HG03432 (cell line): ENCODE data around the gene ZNF860.
A peak's percentile ranks its signal among the peaks of the same experiment; 100 is the strongest.
"Not testable (repeated sequence)": the region's sequence is repeated elsewhere in the genome, so short reads cannot be mapped to it uniquely, and the experiment has no call there.

Source experiments
- ATAC-seq: cut with Tn5 transposase; IDR thresholded peaks from one replicate; pipeline ENCODE4 v1.9.1; 2021; ENCODE audit warnings: mild to moderate bottlenecking, moderate library complexity; ENCODE audit not compliant: unreplicated experiment

Gene ZNF860

DNA sequence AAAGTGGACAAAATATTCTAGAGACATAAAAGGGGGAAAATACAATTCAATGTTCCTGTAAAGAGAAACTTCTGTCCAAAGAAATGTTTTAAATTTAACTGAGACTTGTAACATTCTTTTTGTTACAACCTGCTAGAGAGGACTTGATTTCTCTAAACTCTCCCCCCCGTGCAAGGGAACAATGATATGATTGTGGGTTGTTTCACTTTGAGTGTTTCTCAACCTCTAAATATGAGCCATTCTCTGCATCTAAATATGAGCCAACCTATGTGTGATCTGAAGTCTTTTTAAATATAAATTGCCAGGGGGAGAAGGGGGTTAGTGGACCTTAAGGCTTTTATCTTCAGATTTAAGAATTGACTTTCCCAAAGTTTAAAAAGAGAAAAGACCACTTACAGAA, 14.6 kb downstream of the ZNF860 start:
- peak; percentile 42 for ATAC-seq

DNA sequence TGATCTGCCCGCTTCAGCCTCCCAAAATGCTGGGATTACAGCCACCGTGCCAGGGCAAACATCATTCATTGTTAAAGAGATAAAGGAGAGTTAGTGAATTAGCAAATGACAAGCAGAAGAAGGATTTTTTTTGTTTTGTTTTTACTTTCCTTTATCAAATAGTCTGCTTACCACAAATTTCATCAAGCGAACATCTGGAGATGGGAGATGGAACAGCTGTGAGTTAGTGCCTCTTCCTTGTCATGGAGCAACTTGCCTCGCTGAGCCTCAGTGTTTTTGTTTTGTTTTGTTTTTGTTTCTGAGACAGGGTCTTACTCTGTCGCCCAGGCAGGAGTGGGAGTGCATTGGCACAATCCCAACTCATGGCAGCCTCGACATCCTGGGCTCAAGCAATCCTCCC, 15.9 kb downstream of the ZNF860 start:
- ATAC-seq: no peak

DNA sequence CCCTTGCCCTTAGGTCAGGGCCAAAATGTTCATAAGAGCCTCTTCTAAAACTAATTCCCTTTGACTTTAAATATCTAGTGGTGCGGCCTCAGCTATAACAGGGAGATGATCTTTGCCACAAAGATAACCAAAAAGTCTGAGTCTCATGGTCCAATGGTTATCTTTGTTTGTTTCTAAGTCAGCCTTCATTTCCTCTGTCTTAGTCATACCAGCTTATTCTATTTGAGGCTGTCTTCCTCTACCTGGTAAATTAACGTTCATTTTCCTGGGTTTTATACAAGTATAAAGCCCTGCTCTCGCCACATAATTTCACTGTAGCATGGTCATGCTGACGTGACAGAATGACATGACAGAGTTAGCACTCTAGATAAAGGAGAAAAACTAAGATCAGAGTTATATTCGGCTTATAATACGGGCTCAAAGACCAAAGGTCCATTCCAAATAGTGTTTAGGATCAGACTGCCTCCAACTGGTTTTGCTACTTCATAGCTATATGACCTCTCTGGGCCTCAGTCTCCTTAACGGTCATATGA, 18.4 kb downstream of the ZNF860 start:
- ATAC-seq: peak; percentile 81

DNA sequence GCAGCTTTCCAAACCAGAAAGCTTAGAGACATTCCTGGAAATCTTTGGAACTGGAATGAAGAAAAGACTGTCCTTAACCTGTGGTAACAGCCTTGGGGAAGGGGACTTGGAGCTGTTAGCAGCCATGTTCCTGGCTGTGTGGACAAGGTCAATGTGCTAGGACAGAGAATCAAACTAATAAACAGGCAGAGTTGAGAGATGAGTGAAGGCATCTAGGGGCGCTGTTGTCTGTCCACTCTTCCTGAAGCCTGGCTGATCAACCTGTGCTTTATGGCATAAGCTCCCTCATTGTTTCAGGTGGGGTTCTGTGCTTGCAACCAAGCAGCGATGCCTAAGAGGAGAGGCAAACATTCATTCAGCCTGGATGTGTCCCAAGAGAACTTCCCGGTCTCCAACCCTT, 19.3 kb downstream of the ZNF860 start:
- ATAC-seq: no peak

DNA sequence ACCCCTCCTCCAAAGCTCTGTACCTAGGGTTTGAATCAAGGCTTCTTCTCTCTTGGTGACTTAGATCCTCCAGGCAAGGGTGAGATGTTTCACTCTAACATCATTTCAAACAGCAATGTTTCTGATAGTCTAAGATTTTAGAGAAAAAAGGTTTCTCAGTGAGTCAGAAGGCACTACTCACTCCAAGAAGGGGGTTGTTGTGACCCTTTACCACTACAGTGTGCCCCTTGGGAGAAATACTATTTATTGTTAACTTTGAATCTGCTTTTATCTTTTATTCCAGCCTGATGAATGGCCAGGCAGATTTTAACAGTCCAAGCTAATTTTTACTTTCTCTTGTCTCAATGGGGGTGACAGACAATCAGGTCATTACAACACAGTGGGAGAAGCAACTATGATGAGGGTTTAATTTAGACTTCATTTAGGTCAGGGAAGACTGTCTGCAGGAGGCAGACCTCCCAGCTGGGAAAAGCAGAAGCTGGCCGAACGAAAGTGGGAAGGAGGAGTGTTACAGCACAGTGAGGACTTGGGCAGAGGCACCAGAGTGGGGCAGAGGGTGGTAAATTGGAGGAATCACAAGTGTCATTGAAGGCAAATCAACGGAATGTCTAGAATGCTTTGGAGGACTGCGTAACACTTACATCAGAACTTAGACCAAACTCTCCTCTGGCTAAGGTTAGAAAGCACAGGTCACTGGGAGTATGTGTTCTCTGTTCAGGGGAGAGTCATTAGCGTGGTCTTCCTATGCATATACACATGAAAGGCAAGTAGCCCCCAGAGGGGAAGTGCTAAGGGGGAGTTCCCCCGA, 21.2 kb downstream of the ZNF860 start:
- no peak for ATAC-seq

DNA sequence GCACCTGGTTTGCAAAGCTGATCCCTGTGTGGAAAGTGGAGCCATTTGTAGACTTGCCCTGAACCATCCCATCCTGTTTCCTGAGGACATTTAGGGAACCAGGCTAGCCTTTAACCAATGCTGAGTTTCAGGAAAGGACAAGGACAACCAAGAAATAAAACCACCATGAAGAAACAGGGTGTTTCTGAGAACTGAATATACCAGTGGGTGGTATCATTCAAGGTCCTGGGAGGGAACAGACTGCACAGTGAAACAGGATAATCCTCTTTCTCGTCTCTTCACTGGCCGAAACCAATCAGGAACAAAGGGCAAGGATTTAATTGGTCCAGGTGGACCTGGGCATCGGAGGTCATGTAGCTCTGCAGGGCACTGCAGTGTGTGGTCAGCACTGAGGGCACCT, 21.8 kb downstream of the ZNF860 start:
- ATAC-seq: no peak

DNA sequence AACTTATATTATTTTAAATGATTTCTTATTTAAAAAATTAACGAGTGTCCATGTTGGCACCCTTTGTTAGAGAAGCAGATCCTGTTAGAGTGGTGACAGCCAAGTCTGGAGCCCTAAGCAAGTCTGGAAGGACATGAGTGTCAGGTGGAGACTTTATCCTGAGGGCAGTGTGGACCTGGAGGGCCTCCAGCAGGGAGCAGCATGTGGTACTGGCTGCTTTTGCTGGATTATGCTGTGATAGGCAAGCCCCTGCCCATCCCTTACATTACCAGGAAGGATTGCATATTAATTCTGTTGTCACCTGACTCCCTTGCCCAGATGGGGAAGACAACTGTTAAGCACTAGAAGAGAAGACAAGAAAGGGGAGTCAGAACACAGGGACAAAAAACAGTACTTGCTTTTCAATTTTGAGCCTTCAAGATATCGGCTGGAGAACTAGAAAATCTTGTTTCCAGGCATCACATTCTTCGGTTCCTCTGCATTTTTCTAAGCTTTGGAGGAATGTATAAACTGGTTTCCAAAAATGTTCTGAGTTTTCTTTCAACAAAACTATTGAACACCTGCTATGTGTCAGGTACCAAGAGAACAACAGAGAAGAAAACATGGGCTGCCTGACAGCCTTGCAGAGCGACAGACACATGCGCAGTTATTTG, 22.7 kb downstream of the ZNF860 start:
- ATAC-seq: no peak

DNA sequence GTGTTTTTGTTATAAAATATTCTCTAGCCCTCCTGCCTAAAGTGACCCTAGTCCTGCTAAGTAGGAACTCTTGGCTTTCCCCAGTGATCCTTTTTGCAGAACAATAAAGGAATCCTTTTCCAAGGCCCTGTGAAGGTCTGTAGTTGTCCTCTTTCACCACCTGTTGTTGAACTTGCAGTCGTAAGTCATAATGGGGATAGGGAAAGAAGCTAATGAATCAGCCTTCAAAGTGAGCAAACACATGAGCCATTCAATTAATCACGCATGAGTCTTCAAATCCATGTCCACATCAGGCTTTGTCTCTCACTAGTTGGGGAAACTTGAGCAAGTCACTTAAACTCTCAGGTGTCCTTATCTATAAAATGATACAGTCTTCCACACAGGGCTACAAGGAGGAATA, 27.6 kb downstream of the ZNF860 start:
- no peak for ATAC-seq

DNA sequence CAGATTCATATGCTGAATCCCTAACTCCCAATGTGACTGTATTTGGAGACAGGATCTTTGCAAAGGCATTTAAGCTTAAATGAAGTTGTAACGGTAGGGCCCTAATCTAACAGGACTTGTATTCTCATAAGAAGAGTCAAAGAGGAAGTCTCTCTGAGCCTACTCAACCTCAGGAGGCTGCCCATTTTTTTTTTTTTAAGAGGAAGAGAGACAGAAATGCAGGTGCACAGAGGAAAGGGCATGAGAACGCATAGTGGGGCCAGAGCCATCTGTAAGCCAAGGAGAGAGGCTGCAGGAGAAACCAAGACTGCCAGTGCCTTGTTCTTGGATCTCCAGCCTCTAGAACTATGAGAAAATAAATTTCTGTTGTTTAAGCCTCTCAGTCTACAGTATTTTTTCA, 28.4 kb downstream of the ZNF860 start:
- no peak for ATAC-seq

DNA sequence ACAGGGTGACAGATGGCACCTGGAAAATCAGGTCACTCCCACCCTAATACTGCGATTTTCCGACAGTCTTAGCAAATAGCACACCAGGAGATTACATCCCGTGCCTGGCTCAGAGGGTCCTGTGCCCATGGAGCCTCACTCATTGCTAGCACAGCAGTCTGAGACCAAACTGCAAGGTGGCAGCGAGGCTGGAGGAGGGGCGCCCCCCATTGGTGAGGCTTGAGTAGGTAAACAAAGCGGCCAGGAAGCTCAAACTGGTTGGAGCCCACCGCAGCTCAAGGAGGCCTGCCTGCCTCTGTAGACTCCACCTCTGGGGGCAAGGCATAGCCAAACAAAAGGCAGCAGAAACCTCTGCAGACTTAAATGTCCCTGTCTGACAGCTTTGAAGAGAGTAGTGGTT, 29.1 kb downstream of the ZNF860 start:
- ATAC-seq: not testable (repeated sequence)

DNA sequence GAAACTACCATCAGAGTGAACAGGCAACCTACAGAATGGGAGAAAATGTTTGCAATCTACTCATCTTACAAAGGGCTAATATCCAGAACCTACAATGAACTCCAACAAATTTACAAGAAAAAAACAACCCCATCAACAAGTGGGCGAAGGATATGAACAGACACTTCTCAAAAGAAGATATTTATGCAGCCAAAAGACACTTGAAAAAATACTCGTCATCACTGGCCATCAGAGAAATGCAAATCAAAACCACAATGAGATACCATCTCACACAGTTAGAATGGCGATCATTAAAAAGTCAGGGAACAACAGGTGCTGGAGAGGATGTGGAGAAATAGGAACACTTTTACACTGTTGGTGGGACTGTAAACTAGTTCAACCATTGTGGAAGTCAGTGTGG, 34.1 kb downstream of the ZNF860 start:
- ATAC-seq: not testable (repeated sequence)

DNA sequence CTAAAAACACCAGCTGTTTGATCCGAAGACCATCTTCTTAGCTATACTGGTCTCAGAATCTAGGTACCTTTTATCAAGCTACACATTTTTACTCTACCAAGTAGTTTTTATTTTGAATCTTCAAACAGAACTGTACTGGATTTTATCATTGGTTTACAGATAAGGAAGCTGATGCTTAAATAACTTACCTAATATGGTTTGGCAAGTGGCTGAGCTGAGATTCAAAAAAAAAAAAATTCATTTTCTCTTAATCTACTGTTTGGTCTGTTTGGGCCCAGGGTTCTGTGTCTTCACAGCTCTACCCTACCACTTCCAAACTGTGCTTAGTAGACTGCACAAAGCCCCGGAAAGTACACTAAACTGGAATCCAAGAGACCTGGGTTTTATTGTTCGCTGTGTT, 35.7 kb downstream of the ZNF860 start:
- no peak for ATAC-seq

DNA sequence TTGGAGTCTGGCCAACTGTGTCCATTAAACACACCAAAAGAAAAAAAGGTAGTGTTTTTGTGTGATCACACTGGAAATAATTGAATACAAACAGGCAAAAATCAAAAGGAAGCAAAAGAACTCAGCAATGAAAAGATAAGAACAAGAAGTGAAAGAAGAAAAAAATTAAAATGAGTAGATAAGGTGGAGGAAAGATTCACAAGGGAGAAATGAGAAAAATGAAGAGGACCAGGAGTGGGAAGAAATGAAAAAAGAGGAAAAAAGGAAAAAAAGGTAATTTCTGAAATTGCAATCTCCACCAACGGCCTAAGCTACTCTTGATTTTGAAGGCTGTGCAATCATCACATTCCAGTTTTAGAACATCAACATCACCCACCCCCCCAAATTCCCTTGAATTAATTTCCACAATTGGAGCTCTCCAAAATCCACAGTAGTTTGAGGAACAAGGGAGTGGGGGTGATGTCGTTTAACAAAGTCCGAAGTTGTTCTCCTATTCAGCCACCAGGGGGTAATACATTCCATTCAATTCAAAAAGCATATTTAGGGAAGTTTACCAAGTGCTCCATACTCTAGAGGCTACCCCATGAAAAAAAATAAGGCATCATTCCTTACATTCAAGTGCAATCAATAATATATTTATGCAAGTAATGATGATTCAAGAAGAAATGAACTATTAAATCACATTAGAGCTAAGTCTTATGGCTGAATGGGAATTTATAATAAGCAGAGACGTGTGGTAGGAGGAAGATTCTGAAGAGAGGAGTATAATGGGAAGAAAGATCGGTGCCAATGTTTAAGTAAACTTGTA, 37.4 kb downstream of the ZNF860 start:
- ATAC-seq: peak; percentile 56

DNA sequence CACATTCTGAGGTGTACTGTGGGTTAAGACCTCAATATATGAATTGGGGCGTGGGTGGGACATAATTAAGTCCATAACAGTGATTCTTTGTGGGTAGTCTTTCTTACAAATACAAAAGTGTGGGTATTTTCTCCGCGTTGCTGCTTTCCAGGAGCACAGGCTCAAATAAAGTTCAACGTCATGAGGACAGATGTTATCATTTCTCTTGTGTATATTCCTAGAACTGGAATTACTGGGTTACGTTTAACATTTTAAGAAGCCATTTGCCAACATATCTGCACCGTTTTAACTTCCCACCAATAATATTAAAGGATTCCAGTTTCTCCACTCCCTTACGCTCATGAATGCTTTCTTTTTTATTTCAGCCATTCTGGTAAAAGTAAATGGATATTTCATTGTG, 39.6 kb downstream of the ZNF860 start:
- ATAC-seq: no peak

DNA sequence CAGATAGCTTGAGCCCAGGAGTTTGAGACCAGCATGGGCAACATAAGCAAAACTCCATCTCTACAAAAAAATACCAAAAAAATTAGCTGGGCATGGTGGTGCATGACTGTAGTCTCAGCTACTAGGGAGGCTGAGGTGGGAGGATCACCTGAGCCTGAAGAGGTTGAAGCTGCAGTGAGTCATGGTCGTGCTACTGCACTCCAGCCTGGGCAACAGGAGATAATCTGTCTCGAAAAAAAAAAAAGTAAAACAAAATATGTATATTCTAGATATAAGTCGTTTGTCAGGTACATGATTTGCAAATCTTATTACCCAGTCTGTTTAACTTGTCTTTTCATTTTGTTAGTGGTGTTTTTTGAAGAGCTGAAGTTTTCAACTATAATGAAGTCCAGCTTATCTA, 40.2 kb downstream of the ZNF860 start:
- ATAC-seq: no peak

DNA sequence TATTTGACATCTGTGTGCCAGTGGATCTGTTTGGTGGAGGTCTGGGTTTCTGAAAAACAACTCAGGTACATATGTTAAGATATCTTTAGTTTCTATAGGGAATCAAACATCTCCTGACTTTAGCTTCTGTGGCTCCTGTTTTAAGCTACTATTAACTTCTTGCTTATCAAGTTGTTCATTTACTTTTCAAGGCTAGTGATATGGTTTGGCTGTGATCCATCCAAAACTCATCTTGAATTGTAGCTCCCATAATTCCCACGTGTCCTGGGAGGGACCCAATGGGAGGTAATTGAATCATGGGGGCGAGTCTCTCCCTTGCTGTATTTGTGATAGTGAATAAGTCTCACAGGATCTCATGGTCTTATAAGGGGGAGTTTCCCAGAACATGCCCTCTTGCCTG, 41.4 kb downstream of the ZNF860 start:
- ATAC-seq: no peak

DNA sequence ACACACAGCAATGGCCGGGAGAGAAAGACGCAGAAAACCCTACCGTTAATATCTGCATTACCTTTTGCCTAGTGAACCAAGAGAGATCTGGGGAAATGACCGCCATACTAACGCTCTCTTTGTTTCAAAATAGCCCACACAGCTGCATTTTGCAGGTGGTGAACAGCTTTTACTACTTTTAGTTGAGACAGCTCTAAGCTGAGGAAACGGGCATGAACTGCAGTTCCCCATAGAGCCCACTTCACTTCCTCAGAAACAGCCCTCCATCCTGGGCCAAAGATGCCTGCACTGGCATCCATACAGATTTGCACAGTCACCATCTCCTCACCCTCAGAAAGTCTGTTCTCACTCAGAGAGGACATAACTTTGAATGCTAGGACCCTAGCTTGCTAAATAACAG, 45.0 kb downstream of the ZNF860 start:
- no peak for ATAC-seq

DNA sequence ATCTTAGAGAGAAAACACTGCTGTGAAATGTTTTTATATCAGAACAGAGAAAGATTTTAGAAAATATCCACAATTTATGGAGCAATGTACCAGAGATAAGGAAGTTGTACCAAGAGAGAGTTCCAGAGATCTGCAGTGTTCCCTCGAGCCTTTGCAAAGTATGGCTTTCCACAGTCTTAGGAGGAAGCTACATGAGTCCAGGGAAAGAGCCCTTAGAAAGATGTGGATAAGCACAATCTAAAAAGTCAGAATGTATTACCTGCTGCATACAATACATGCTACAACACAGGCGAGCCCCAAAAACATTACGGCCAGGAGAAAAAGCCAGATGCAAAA, 56.4 kb downstream of the ZNF860 start:
- no peak for ATAC-seq

DNA sequence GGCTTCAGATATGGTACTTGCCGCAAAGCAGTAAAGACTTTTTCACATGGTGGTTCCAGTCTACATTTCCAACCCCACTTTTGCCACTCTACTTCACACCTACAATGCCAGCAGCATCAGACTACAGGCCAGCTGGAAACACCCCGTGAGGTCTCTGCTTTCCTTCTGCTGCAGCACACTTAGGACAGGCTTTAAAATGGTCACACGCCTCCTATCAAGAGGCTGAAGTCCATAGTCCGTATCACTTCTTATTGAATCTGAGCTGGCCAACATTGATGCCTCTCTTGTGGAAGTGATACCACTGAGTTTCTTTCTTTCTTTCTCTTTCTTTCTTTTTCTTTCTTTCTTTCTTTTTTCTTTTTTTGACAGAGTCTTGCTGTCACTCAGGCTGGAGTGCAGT, 59.8 kb downstream of the ZNF860 start:
- no peak for ATAC-seq
